OCI-LY7 (cell line): ENCODE measurements around the gene FALEC.

Source experiments
- EZH2phosphoT487 ChIP-seq: fragments of 200-600 bp; sonication (generic); IDR thresholded peaks from 2 replicates; pipeline ENCODE4 v1.6.1; 2018; ENCODE audit warnings: low read depth, borderline replicate concordance, mild to moderate bottlenecking, mixed run types, antibody characterized with exemption, low read length, moderate library complexity, mixed read lengths
- TF ChIP-seq, protein P1 (sequence below): fragments of 200-600 bp; sonication (generic); conservative IDR thresholded peaks from 2 replicates; pipeline ENCODE4 v1.5.1; 2014; ENCODE audit warnings: mild to moderate bottlenecking, antibody characterized with exemption, low read length, moderate library complexity, mixed read lengths

DNA sequence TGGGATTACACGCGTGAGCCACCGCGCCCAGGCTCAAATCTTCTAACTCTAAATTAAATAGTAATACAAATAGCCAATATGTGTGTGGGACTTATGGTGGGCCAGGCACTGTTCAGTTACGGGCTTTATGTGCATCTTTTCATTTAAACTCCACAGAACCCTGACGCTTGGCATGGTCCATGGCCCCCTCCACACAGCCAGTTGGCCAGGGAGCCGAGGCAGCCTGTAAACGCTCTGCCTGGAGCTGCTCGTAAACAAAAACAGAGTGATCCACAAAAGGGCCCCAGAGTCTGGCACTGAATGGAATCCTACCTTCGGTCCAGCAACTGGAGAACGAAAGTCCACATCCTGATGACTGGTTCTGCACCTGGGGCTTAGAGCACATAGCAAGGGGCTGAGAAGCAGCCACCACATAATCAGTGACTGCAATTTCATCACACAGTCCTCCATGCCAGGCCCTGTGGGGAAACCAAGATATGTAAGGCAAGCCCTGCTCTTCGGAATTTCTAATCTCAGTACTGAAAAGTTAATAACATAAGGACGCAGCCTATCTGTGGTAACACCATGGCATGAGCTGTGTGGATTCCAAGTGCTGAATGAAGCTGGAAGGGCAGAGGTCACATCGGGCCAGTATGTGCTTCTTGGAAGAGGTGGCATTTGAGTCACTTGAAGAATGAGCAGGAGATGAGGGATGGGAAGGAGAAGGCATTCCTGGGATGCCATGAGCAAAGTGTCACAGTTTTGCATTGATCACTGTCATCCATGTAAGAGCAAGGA is 20.1 kb downstream of the FALEC start:
- TF ChIP-seq, protein P1, sequence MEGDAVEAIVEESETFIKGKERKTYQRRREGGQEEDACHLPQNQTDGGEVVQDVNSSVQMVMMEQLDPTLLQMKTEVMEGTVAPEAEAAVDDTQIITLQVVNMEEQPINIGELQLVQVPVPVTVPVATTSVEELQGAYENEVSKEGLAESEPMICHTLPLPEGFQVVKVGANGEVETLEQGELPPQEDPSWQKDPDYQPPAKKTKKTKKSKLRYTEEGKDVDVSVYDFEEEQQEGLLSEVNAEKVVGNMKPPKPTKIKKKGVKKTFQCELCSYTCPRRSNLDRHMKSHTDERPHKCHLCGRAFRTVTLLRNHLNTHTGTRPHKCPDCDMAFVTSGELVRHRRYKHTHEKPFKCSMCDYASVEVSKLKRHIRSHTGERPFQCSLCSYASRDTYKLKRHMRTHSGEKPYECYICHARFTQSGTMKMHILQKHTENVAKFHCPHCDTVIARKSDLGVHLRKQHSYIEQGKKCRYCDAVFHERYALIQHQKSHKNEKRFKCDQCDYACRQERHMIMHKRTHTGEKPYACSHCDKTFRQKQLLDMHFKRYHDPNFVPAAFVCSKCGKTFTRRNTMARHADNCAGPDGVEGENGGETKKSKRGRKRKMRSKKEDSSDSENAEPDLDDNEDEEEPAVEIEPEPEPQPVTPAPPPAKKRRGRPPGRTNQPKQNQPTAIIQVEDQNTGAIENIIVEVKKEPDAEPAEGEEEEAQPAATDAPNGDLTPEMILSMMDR, result no peak
- TF ChIP-seq EZH2phosphoT487, result no peak
